HepG2 (cell line): ENCODE data around the gene AASS. TPM values are rescaled to one million over a fixed set of nuclear protein-coding genes. Genes with fewer than 3 reads are reported as not detected.
A peak's percentile ranks its signal among the peaks of the same experiment; 100 is the strongest.

Source experiments
- ATF1 ChIP-seq: IDR thresholded peaks from 2 replicates; pipeline ENCODE4 v1.6.1; 2016; ENCODE audit warnings: mild to moderate bottlenecking, control low read depth
- BCL6 ChIP-seq: IDR thresholded peaks from 2 replicates; pipeline ENCODE4 v1.6.1; 2016; ENCODE audit warnings: missing genetic modification reagents, missing compliant biosample characterization
- E2F1 ChIP-seq: sonication (generic); formaldehyde crosslinking; IDR thresholded peaks from 2 replicates; pipeline ENCODE4 v1.5.0; 2020; ENCODE audit warnings: missing genetic modification reagents
- FOXO1 ChIP-seq: sonication (generic); formaldehyde crosslinking; IDR thresholded peaks from 2 replicates; pipeline ENCODE4 v1.4.0; 2020; ENCODE audit warnings: missing genetic modification reagents
- GATAD2A ChIP-seq: IDR thresholded peaks from 2 replicates; pipeline ENCODE4 v1.6.1; 2016
- HMG20A ChIP-seq: IDR thresholded peaks from 2 replicates; pipeline ENCODE4 v1.6.1; 2016; ENCODE audit warnings: borderline replicate concordance
- KDM5B ChIP-seq: sonication (generic); formaldehyde crosslinking; IDR thresholded peaks from 2 replicates; pipeline ENCODE4 v1.4.0; 2020; ENCODE audit warnings: missing genetic modification reagents, mild to moderate bottlenecking, borderline replicate concordance
- KLF11 ChIP-seq: IDR thresholded peaks from 2 replicates; pipeline ENCODE4 v1.6.1; 2016; ENCODE audit warnings: missing compliant biosample characterization
- NCOR1 ChIP-seq: fragments of 200-600 bp; sonication (generic); IDR thresholded peaks from 2 replicates; pipeline ENCODE4 v1.7.0; 2017; ENCODE audit warnings: antibody characterized with exemption, low read length, borderline replicate concordance
- NFKBIZ ChIP-seq: IDR thresholded peaks from 2 replicates; pipeline ENCODE4 v1.6.1; 2018; ENCODE audit warnings: missing genetic modification reagents, missing compliant biosample characterization
- SP1 ChIP-seq, 2 experiments: fragments of 450-650 bp in 1 of 2; sonication (generic) in 1 of 2; formaldehyde crosslinking in 1 of 2; IDR thresholded peaks; 2 replicates each; pipeline versions ENCODE4 v1.4.0 to v1.6.1; 2016 to 2020; ENCODE audit warnings: missing genetic modification reagents in 1 of 2
- TCF12 ChIP-seq, 2 experiments: fragments of 450-650 bp in 1 of 2; sonication (generic) in 1 of 2; formaldehyde crosslinking in 1 of 2; IDR thresholded peaks; 2 replicates each; pipeline versions ENCODE4 v1.6.1 to v1.8.0; 2017 to 2022; ENCODE audit warnings: antibody characterized with exemption in 1 of 2, mild to moderate bottlenecking in 1 of 2, missing genetic modification reagents in 1 of 2, moderate library complexity in 1 of 2
- TFDP2 ChIP-seq: sonication (generic); formaldehyde crosslinking; IDR thresholded peaks from 2 replicates; pipeline ENCODE4 v1.4.0; 2020; ENCODE audit warnings: missing genetic modification reagents
- ZNF124 ChIP-seq: sonication (generic); formaldehyde crosslinking; IDR thresholded peaks from 2 replicates; pipeline ENCODE4 v1.4.0; 2020; ENCODE audit warnings: missing genetic modification reagents
- ZNF761 ChIP-seq: sonication (generic); formaldehyde crosslinking; conservative IDR thresholded peaks from 2 replicates; pipeline ENCODE4 v1.4.0; 2020; ENCODE audit warnings: mild to moderate bottlenecking, missing genetic modification reagents
- polyA plus RNA-seq, 8 experiments: library from polyadenylated mRNA; depleted of rRNA in 3 of 8; stranded (reverse) in 7 of 8; unstranded in 1 of 8; fragments of >200 nt; fragmentation: Illumina TruSeq in 4 of 8; extraction: Trizol in 4 of 8; gene quantifications; 2 replicates each; pipeline versions ENCODE4 v1.2.1 to v1.2.3, GENCODE V29; 2011 to 2016; ENCODE audit warnings: low read depth in 4 of 8, missing spikeins in 1 of 8, mixed read lengths in 1 of 8; ENCODE audit not compliant: insufficient read depth in 1 of 8
- total RNA-seq, 5 experiments: library from RNA; depleted of rRNA; stranded (reverse); fragments of >200 nt; fragmentation: Illumina TruSeq; extraction: Trizol; gene quantifications; 2 replicates each; pipeline ENCODE4 v1.2.3, GENCODE V29; 2016; ENCODE audit warnings: low read depth in 1 of 5
- TF ChIP-seq, protein P1 (sequence below): sonication (generic); formaldehyde crosslinking; IDR thresholded peaks from 2 replicates; pipeline ENCODE4 v1.5.0; 2020; ENCODE audit warnings: mild to moderate bottlenecking, missing genetic modification reagents
- TF ChIP-seq, protein P2 (sequence below): sonication (generic); formaldehyde crosslinking; conservative IDR thresholded peaks from 2 replicates; pipeline ENCODE4 v1.4.0; 2020; ENCODE audit warnings: mild to moderate bottlenecking, missing genetic modification reagents, moderate library complexity

Gene AASS
- total and polyA plus RNA-seq, 2 of the 13 experiments (the other 11 are each of a cell fraction or from before 2014, with no cell fraction given), result 11.6 to 43.9 TPM

DNA sequence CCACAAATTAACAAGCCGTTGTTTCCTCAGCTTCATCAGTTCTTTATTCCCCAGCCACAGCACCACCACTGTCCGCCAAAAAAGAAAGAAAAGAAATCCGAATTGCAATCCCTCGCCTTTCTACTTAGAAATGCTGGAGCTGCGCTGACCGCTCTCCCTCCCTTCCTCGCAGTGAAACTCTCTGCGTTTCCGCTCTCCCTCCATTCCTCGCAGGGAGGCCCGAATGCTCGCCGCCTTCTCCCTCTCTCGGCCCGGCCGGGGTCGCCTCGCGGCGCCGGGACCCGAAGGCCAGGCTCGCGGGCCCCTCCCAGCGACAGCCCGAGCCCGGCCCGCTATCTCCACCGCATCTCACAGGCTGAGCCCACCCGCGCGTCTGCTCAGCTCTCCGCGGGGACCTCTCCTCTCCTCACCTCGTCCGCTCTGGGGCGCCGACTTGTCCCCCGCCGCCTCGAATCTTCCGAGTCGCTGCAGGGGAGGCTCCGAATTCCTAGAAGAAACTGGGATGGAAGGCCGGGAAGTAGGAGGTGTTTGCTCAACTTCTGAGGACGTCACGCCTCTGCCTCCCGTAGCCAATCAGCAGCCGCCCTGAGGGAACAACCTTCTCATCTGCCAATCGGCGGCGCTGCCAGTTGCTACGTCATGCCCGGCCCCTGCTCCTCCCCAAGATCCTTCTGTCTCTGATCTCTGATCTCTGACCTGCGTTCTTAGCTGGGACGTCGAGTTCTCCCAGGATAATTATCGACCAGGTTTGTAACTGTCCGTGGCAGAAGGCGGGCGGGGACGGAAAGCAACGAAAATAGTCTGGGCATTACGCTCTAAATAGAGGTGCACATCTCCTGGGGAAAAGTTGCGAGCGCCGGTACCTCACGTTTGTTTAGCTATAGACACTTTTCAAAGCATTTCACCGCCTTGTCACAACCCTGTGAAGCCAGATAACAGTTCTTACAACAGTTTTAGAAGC lies at the start of gene AASS (continued):
- TF ChIP-seq TFDP2 (CRISPR knock-in tag) (peak; percentile 22; the same call in 1 of the 2 replicates), ATF1 (CRISPR knock-in tag) (peak; percentile 95), NCOR1 (peak; percentile 50; the same call in 1 of the 2 replicates), E2F1 (CRISPR knock-in tag) (0 out of 2 replicates have a peak, but pooled peaks have one; percentile 37), BCL6 (CRISPR knock-in tag) (peak; percentile 92), SP1 (IDR thresholded peaks at IDR 0.05) (no peak), SP1 (CRISPR knock-in tag; IDR thresholded peaks at IDR 0.05) (0 out of 2 replicates have a peak, but pooled peaks have one; percentile 8), KDM5B (CRISPR knock-in tag) (0 out of 2 replicates have a peak, but pooled peaks have one; percentile 26), NFKBIZ (CRISPR knock-in tag) (no peak), TCF12 (IDR thresholded peaks at IDR 0.05) (no peak), TCF12 (CRISPR knock-in tag; IDR thresholded peaks at IDR 0.05) (peak; percentile 11; the same call in 1 of the 2 replicates), KLF11 (CRISPR knock-in tag) (peak; percentile 67; the same call in 1 of the 2 replicates), ZNF124 (CRISPR knock-in tag) (0 out of 2 replicates have a peak, but pooled peaks have one; percentile 31), HMG20A (CRISPR knock-in tag) (peak; percentile 57; the same call in 1 of the 2 replicates), ZNF761 (CRISPR knock-in tag) (peak; percentile 74; the same call in 1 of the 2 replicates), GATAD2A (CRISPR knock-in tag) (peak; percentile 77), FOXO1 (CRISPR knock-in tag) (peak; percentile 20; the same call in 1 of the 2 replicates)
- TF ChIP-seq, protein P1, sequence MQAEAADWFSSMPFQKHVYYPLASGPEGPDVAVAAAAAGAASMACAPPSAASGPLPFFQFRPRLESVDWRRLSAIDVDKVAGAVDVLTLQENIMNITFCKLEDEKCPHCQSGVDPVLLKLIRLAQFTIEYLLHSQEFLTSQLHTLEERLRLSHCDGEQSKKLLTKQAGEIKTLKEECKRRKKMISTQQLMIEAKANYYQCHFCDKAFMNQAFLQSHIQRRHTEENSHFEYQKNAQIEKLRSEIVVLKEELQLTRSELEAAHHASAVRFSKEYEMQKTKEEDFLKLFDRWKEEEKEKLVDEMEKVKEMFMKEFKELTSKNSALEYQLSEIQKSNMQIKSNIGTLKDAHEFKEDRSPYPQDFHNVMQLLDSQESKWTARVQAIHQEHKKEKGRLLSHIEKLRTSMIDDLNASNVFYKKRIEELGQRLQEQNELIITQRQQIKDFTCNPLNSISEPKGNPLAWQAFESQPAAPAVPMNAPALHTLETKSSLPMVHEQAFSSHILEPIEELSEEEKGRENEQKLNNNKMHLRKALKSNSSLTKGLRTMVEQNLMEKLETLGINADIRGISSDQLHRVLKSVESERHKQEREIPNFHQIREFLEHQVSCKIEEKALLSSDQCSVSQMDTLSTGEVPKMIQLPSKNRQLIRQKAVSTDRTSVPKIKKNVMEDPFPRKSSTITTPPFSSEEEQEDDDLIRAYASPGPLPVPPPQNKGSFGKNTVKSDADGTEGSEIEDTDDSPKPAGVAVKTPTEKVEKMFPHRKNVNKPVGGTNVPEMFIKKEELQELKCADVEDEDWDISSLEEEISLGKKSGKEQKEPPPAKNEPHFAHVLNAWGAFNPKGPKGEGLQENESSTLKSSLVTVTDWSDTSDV, result no peak
- TF ChIP-seq, protein P2, sequence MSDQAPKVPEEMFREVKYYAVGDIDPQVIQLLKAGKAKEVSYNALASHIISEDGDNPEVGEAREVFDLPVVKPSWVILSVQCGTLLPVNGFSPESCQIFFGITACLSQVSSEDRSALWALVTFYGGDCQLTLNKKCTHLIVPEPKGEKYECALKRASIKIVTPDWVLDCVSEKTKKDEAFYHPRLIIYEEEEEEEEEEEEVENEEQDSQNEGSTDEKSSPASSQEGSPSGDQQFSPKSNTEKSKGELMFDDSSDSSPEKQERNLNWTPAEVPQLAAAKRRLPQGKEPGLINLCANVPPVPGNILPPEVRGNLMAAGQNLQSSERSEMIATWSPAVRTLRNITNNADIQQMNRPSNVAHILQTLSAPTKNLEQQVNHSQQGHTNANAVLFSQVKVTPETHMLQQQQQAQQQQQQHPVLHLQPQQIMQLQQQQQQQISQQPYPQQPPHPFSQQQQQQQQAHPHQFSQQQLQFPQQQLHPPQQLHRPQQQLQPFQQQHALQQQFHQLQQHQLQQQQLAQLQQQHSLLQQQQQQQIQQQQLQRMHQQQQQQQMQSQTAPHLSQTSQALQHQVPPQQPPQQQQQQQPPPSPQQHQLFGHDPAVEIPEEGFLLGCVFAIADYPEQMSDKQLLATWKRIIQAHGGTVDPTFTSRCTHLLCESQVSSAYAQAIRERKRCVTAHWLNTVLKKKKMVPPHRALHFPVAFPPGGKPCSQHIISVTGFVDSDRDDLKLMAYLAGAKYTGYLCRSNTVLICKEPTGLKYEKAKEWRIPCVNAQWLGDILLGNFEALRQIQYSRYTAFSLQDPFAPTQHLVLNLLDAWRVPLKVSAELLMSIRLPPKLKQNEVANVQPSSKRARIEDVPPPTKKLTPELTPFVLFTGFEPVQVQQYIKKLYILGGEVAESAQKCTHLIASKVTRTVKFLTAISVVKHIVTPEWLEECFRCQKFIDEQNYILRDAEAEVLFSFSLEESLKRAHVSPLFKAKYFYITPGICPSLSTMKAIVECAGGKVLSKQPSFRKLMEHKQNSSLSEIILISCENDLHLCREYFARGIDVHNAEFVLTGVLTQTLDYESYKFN (CRISPR knock-in tag), result peak; percentile 78
